HG02623 (cell line): Measurements from ENCODE around the gene TRERF1.

ENCODE experiments used
- ATAC-seq: cut with Tn5 transposase; IDR thresholded peaks from one replicate; pipeline ENCODE4 v1.9.1; 2021; ENCODE audit warnings: moderate library complexity; ENCODE audit not compliant: unreplicated experiment

Gene TRERF1

DNA sequence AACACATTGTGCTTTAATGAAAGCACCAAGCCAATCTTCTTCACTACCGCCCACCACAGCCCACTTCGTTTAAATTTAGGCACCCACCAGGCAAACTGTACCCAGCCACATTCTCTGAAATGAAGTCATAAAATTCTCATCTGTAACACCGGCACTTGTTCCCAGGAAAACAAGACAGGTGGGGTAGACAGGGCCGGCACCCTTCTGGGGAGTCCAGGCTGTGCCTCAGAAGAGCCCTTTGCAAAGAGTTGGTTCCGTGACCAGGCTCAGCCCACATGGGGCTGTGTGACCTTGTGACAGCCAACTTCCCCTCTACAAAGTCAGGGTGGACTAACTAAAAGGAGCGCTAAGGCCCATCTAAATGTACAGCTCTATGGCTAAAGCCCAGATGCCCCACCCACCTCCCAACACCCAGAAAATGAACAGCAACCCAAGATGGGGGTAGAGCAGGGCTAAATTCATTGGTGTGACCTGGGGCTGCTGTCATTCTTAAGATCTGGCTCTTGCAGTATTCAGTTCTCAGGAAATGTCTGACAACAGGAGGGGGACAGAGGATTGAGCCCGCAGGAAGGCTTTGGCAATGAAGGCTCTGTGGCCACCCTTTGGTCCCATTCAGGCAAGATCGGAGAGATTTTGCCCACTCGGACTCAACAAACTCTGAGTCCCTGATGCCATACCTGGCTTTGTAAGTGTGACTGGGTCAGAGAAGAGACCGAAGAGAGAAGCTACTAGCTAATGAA is 56.7 kb downstream of the TRERF1 start:
- ATAC-seq, result no peak

DNA sequence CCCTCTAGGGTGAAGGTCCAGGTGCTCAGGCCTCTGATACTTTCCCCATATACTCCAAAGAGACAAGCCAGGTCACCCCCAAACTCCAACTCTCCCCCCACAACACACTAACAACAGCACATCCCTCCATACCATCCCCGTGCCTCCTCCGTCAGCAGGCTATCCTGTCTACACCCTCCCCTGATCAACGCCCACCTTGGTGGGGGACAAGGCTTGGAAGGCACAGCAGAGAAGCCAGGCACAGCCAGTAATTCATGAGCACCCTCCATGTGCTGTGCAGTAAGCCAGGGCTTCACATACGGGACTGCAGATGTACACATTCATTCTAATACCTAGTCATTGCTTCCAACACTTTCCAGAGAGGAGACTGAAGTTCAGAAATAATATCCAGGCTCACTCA is 57.6 kb downstream of the TRERF1 start:
- ATAC-seq, result no peak

DNA sequence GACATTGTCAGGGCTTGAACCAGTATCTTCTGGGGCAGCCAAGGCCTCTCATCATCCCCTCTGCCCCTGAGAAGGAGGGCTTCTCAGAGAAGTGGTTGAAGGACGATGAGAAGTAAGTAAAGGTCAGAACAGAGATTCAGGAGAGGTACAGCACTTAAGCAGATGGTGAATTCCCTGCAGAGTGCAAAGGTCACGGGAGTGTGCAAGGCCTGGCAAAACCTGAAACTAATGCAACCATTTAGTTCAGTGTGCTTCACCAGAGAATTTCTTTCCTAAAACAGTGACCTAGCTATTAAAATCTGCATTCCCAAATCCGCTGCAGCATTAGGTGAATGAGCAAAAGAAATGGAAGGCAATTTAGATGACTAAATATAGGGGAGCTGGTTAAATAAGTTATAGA is 58.4 kb downstream of the TRERF1 start:
- no peak for ATAC-seq

DNA sequence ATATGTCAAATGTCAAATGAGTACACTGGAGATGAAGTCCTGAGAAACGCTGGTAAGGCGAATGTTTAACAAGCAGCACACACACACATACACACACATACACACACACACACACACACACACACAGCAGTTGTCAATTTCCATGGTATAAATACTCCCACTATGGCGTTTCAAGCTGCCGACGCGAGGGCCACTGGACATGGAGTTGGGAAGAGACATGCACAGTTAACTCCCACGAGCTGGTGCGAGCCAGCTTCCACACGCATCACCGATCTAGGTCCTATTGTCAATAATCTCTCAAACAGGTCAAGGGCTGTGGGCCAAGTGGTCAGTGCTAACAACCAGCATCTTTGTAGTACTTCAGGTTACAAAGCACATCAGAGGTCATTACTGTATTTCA is 58.9 kb downstream of the TRERF1 start:
- ATAC-seq, result no peak

DNA sequence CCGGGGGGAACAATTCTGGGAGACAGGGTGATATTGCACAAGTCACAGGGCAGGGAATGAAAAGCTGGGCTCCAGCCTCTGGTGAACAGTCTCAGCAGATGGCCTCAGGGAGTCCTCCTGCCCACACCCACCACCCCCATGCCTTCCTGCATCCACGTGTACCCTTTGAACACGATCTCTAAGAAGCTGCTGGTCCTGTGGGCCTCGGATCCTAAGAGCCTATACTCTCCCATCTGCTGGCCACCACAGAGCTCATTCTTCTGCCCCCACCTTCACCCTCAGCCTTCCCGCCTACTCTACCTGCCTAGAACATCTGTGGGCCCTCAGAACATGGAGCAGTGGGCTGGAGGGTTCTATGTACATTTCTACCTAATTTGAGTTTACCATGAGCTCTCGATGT is 60.3 kb downstream of the TRERF1 start:
- ATAC-seq, result no peak

DNA sequence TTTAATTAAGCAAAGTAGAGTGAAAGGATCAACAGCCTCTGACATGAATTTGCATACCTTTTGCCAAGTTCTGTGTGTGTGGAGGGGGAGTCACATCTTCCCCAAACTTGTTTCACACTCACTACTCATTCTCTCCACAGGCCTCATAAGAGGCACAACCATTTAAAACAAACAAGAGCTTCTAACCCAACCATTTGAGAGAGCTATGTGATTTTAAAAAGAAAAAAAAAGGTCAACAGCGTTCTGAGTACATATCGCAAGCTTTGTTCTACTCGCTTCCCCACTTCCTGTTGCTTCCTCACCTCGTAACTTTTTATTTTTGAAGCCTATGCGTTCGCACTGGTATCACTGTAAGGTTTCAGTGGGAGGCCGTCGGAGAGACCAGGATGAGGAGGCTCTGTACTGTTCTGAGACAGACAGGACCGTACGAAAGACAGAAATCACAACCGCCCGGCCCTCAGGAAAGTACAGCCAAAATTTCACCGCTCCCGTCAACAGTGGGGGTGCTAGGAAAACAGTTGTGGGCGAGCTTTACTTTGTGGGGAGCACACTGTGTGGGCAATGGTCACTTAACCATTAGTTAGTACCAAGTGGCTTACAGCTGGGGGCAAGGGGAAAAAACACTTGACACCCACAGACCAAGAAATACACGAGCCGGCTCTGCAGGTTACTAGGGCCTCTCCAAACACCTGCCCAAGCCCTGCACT is 61.3 kb downstream of the TRERF1 start:
- no peak for ATAC-seq

DNA sequence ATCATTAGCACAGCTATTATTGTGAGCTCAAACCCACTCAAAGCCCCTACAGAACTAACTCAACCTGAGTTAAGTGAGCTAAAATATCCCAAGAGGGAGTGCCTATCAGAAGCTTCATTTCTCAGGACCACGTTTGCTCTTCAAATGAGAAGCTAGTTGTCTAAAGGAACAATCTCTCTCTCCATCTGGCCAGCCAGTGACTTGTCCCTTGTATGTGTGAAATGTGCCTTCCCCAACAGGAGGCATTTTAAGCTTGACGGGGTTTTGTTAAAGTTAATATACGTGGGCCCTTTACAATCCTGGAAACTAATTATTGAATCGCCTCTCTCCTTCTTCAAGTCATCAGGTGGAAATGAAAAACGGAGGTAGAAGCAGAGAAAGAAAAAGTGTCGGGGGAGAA is 62.0 kb downstream of the TRERF1 start:
- no peak for ATAC-seq

DNA sequence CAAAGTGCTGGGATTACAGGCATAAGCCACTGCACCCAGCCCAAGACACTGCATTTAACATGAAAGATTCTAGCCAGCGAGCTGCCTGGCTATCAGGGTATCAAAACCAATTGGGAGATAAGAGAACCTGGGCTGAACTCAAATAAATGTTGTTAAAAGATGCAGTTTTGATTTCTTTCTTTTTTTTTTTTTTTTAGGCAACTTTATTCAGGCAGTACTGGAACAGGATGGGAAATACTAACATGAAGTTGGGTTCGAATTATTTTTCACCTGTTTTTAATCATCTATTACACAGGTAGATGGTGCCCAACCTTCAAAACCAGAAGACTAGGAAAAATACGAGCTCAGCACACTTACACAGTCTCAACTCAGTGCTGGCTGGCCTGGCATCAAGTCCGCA is 63.7 kb downstream of the TRERF1 start:
- ATAC-seq, result no peak

DNA sequence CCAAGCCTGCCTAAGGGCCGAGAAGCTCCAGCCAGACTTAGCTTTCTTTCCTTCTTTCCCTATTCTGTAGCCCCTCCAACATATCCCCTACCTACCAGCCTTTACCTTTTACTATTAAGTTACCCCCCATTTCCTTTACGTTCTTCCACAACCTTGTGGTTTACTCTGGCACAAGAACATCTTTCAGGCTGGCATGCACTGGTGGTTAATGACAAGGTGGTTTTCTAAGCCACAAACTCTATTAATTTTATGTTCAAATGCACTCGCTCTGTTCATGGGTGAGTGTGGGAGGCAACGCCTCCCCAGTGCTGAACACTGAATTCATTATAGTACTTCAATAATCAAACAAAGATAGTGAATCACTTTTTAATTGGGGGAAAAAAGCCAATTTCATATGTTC is 64.4 kb downstream of the TRERF1 start:
- no peak for ATAC-seq

DNA sequence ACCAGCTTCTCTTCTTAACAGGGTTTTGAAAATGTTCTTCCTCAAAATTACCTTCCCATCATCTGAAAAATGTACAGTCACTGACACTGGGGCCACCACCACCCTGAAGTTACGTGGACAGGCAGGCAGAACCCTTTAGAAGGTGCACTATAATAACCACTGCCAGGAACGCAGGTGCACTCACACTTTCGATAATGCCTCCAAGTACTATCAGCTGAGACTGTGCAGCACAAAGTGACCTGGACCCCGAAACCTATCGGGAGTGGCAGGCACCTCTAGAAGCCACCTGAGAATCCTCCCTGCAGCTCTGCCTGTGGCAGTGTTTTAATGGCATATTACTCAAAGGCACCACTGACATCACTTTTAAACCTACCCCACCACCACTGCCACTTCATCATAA is 66.4 kb downstream of the TRERF1 start:
- no peak for ATAC-seq

DNA sequence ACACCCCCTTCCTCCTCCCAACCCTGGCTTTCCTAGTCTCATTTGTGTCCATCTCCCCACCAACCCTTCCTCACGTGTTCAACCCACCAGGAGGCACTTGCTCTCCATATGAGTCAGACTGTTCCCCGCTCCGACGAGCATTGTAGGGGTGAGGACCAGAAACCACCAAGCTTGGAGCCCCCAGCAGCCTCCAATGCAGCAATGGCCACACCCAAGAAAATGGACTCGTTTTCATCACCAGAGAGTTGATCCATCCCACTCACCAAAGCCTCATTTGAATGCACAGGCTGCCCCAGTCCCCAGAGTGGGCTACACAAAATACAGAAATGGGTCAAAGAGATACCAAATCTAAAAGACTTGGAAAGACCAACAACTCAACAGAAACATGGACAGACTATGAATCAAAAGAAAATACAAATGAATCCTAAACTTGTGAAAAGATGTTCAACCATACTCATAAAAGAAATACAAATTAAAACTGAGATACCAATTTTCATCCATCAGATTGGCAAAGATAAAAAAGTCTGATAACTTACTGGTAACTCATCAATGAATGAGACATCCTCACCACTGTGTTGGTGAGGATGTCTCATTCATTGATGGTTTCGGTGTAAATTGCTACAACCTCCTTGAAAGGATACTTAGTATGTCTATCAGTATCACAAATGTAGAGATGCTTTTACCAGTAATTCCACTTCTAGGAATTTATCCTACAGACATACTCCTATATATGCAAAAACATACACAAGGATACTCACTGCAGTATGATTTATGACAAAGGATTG is 68.1 kb downstream of the TRERF1 start:
- ATAC-seq, result no peak

DNA sequence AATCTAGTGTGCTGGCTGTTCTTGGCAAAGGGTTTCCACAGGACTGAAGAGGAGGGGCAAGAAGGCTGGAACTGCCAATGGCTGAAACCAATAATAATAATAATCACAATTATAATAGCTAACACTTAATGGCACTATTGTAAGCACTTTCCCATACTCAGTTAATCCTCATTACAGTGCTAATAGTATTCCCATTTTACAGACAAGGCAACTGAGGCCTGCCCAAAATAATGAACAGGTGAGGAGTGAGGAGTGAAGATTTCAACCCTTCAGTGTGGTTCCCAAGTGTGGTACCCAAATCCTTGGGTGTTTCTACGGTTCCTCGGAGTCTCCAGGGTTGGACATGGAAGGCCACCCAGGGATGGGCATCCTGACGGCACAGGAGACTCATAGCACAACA is 69.9 kb downstream of the TRERF1 start:
- no peak for ATAC-seq

DNA sequence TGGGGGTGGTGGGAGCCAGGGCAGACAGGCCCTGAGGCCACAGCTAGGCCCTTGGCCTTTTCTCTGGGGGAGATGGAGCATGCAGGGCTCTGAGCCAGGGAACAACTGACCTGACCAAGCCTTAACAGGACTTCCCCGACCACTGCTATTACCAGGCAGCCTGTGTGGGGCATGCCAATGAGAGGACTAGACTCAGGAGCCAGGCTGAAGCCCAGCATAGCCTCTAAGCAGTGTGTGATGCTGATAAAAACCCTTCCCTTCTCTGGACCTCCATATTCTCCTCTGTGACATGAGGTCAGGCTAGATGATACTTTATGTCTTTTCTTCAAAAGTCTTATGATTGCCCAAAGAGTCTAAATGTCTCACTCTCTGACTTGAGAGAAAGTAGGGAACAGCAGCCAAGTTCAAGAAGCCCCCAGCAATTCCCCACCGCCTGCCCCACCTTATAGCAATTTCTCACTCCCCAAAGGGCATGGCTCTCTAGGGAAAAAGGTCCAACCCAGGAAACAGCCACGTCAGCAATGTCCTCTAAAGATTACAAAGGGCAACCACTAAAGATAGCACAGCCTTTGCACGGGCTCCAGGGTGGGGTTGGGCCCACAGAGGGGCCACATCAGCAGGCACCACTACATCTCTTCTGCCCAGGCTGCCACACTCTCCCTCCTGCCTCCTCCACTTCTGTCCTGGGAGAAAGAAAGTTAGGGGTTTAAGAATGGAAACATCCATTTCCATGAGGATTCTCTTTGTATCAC is 71.3 kb downstream of the TRERF1 start:
- no peak for ATAC-seq

DNA sequence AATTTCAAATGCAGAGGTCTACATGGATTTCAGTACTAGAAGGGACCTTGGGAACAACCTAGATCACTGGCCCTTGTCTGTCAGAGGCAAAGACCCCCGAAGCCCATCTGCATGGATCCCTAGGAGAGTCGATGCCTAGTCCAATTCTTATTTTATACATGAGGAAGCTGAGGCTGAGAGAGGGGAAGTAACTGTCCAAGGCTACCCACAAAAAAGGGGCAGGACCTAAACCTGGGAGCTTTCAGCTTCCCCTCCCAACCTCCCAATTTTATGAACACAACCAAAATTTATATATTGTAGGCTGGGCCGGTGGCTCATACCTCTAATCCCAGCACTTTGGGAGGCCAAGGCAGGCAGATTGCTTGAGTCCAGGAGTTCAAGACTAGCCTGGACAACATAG is 73.2 kb downstream of the TRERF1 start:
- ATAC-seq, result no peak

DNA sequence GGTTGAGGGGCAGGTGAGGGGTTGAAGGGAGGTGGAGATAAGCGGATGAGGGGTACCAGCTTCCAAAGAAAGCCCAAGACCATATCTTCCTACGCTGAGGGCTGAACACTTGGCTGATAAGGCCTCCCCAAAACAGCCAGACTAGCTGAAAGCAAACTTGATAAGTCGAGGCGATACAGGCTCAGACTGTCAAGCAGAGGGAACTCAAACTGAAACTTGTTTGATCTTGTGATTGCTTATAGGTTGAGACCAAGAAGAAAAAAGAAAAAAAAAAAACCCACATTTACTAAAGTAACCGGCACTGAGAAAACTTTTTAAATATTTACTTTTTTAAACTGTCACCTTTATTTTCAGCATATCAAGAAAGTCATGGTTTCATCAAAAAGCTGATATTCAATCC is 73.6 kb downstream of the TRERF1 start:
- no peak for ATAC-seq

DNA sequence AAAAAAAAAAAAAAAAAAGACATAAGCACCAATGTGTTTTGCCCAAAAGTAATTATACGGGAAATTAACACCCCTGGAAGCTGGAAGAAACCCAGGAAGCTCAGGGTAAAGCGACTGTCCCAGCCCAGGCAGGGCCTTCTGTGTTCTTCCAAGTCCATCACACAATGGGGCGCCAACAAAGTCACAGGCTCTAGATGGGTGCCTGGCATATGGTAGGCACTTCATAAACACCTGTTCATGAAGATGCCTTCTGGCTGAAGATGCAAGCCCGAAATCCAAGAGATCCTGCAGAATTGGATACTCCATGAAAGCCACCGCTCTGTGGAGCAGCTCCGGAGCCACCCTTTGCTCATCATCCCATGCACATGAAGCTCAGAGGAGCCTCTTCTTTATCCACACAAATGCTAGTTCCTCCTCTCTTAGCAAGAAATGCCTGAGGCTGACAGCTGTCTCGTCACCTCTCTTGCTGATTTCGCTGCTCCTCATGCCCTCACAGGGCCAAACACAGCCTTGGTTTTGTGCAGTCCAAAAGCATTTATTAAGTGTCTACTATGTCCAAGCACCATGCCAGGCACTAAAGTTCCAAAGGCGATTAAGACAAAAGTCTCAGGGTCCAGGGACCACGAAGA is 76.6 kb downstream of the TRERF1 start:
- ATAC-seq, result no peak

DNA sequence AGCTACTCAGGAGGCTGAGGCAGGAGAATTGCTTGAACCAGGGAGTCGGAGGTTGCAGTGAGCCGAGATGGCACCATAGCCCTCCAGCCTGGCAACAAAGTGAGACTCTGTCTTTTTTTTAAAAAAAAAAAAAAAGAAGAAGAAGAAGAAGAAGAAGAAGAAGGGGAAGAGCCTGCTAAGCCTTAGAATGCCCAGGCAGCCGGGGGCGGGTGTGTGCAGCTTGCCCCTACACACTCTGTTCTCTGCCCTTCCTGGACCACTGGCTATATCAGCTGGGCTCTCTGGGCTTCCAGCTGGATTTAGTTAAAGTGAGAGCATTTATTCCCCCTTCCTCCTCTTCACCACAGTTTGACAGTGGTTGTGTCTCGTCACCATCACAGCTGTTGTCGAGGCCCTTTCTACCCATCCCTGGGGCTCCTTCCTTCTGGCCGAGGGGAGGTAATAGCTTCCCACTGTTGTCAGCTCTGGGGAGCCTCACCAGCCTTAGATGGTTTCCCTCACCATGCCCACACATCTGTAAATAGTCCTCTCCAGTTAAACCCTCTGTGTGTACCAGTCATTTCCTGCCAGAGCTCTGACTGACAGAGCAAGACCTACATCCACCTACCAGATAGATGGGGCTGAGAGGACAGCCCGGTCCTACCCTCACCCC is 77.6 kb downstream of the TRERF1 start:
- no peak for ATAC-seq

DNA sequence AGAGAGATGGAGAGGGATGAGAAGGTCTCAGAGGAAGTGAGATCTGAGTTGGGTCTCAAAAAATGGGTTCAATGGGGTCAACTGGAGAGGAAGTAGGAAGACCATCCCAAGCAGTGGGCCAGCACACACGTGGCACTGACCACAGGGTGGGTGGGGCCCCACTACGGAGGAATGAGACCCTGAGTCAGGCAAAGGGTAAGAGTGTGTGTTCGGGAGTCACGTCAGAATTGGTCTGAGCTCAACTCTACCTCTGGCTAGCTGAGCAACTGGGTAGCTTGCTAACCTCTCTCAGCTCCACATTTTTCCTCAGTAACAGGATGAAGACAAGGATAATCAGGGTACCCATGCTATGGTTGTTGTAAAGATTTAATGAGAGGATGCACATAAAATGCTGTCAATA is 79.0 kb downstream of the TRERF1 start:
- no peak for ATAC-seq

DNA sequence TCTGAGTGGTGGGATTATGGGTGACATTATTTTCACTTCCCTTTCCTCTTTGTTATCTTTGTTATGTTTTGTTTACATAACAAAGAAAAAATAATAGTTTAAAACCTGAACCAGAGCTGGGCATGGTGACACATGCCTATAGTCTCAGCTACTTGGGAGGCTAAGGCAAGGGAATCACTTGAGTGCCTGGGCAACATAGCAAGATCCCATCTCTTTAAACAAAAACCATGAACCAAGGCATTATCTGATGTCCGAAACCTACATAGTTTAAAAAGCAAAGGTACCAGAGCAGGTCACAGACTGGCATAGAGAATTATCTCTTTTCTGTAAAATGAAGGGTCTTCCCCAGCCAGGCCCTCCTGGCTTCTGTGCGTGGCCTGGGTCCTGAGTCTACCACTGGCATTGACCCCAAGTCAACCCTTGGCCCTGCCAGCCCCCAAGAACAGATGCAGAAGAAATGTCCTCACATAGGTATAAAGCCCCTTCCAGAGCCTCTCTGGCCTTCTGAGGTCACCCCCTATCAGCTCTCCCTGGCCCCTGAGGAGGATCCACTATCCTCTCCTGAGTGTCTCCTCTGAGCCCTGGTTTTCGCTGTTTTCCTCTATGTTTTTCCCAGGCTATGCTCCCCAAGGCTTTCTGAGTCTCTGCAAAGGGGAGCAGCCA is 81.3 kb downstream of the TRERF1 start:
- no peak for ATAC-seq

DNA sequence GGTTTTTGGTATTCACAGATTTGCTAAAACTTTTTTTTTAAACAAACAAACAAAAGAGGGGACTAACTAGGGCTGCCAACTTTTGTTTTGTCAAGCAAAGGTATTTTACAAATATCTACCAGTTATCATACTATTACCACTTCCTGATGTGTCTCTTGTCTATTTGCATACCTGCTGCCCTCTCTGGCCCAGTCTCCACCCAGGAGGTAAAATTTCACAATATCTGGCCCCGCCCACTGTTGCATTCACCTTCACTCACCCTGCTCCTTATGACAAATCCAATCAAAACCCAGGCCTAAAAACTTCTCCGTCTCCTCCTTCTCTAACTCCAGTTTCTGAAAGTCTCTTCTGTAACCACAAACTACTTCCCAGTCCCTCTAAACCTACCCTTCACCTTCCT is 82.2 kb downstream of the TRERF1 start:
- no peak for ATAC-seq
